NOMO-1 (cell line): ENCODE results near the gene M6PR.
"Not testable (repeated sequence)": the region's sequence is repeated elsewhere in the genome, so short reads cannot be mapped to it uniquely, and the experiment has no call there.

Experiments
- DNase-seq, 2 experiments: peaks; one replicate each; lab custom pipeline; 2025; ENCODE audit not compliant: unreplicated experiment in 2 of 2; lab: John Stamatoyannopoulos, UW

The M6PR gene

DNA sequence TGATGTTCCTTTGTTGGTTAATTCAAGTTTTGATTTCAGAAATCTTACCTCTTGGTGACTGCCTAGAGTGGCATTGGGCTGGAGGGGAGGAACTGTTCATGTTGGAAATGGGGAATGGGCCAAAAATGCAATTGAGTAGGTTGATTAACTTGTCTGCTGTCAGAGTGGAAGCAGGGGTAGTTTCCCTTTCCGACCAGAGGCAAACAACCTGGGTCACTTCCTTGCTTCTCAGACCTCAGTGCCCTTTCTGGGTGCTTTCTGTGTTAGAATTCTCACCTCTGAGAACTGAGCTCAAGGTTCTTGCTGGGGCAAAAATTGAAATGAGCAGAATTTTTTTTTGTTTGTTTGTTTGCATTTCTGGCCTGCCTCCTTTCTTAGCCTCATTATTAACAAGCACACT is 2.3 kb upstream of the M6PR start:
- DNase-seq = no peak

GRCh38 chr12:8950702-8951478 is 1.4 kb upstream of the M6PR start:
- peak; percentile 37 to 56 for DNase-seq

- DNase-seq = peak; percentile 77 to 92
Observed at GRCh38 chr12:8950221-8950527, 729 bp upstream of the M6PR start.

- peak; percentile 54 to 82 for DNase-seq
Observed at GRCh38 chr12:8948701-8949341, 624 bp downstream of the M6PR start.

- peak in 1 of 2 experiments; percentile 6 for DNase-seq
Observed at GRCh38 chr12:8947737-8948136, 1.7 kb downstream of the M6PR start.

DNA sequence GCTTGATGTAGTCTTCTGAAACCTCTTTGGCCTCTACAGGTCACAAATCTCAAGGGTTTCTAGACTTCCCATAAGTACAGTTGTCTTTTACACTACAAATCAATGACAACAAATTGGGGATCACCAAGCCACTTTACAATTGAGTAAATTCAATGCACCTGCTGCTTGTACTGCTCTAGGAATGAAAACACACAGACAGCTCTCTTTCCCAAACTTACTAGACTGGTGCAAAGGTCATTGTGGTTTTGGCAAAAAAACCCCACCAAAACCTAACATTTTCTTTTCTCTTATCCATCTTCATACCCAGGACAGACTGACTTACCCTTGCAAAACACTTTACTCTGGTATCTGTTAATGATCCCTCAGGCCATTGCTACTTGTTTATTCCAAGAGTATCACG is 2.7 kb downstream of the M6PR start:
- DNase-seq = no peak

GRCh38 chr12:8943565-8944186 is 5.8 kb downstream of the M6PR start:
- no peak for DNase-seq

GRCh38 chr12:8941691-8942478 is 7.6 kb downstream of the M6PR start:
- no peak for DNase-seq

- not testable (repeated sequence) for DNase-seq
Observed at GRCh38 chr12:8937842-8938442, 11.5 kb downstream of the M6PR start.

DNA sequence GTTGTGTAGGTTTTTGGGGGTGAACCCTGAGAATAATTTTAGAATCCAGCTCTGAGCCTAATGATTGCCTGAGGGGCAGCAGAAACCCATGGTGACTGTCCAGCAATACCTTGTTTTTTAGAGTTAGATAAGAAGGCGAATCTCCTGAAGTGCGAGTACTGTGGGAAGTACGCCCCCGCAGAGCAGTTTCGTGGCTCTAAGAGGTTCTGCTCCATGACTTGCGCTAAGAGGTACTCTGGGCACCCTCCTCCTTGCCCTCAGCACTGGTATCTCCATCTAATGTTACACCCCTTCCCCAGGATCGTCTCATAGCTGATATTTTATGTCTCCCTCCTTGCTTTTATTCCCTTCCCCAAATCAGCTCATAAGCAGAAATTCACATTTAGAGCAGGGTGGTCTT is 12.7 kb downstream of the M6PR start:
- DNase-seq = no peak

GRCh38 chr12:8934080-8934479 is 15.4 kb downstream of the M6PR start:
- not testable (repeated sequence) for DNase-seq

DNA sequence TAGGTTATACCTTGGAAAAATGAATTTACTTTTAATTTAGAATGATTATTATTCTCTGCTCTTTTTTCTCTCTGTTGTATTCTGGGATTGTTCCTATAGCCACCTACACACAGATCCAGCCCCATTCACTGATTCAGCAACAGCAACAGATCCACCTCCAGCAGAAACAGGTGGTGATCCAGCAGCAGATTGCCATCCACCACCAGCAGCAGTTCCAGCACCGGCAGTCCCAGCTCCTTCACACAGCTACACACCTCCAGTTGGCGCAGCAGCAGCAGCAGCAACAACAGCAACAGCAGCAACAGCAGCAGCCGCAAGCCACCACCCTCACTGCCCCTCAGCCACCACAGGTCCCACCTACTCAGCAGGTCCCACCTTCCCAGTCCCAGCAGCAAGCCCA is 17.0 kb downstream of the M6PR start:
- DNase-seq = not testable (repeated sequence)

- DNase-seq = not testable (repeated sequence)
Observed at GRCh38 chr12:8930655-8931323, 18.7 kb downstream of the M6PR start.

- no peak for DNase-seq
Observed at GRCh38 chr12:8922544-8922943, 26.9 kb downstream of the M6PR start.

DNA sequence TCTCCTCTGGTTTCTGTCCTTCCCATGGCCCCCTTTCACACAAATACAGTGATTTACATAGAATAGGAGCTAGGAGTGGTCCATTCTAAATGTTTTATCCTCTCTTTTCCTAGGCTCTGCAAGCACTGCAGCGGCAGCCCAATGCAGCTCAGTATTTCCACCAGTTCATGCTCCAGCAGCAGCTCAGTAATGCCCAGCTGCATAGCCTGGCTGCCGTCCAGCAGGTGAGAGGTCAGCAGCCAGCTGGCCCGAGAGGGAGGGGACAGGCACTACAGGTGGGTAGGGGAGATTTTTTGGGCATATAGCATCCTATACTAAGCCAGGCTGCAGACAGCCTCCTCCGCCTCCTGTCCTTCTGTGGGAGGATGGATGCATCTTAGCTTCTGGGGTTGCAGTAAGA is 29.8 kb downstream of the M6PR start:
- DNase-seq = not testable (repeated sequence)

DNA sequence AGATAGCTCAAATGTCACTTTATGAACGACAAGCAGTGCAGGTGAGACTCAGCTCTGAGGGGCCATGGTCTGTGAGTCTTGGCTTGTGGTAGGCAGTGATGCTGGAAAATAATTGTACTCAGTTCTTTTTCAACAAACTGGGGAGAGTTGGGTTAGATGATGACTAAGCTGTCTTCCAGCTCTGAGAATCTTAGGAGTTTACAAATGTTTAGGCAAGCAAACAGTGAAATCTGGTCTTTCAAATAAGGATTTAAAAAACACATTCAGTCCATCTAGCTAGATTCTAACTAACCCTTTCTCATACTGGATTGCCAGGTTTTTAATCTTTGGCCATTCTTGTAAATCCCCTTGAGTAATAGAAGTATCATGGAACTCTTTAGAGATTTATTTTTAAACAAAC is 31.7 kb downstream of the M6PR start:
- DNase-seq = no peak

GRCh38 chr12:8917031-8917430 is 32.4 kb downstream of the M6PR start:
- DNase-seq = no peak

DNA sequence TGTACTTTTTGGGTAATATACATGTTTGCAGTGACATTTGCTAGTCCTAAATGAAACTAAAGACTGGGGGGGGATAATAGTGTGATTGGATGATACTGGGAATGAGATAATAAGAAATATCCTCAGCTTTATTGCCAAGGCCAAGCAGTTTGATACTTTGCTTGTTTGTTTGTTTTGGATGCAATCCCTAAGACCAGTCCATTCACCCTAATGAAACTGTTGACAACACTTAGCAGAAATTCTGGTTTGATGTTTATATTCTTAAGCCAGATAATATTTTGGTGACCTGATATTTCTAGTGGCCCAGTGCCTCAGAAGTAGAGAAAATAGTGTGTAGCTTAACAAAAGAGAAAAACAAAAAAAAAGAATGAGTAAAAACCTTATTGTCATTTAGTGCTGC is 33.3 kb downstream of the M6PR start:
- DNase-seq = no peak

GRCh38 chr12:8914716-8915526 is 34.5 kb downstream of the M6PR start:
- peak in 1 of 2 experiments; percentile 23 for DNase-seq
